ENCODE results near the gene TP53.

DNA sequence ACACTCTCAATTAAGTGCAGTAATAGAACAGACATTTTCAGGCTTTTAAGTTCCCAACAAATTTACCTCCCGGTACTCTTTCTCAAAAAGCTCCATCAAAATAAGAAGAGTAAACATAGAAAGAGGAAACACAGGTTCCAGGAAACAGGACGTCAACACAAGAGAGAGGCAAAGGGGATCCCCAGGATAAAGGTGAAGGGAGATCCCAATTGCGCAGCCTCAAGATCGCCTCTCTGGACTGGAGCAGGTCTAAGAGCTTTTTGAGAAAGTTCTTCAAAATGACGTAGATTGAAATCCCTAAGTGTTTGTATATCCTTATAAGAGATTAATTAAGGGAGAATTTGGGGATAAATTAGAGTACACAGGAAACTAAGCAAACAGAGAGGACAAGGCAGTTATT is 68.7 kb downstream of the TP53 start:
- TF ChIP-seq, protein P1, sequence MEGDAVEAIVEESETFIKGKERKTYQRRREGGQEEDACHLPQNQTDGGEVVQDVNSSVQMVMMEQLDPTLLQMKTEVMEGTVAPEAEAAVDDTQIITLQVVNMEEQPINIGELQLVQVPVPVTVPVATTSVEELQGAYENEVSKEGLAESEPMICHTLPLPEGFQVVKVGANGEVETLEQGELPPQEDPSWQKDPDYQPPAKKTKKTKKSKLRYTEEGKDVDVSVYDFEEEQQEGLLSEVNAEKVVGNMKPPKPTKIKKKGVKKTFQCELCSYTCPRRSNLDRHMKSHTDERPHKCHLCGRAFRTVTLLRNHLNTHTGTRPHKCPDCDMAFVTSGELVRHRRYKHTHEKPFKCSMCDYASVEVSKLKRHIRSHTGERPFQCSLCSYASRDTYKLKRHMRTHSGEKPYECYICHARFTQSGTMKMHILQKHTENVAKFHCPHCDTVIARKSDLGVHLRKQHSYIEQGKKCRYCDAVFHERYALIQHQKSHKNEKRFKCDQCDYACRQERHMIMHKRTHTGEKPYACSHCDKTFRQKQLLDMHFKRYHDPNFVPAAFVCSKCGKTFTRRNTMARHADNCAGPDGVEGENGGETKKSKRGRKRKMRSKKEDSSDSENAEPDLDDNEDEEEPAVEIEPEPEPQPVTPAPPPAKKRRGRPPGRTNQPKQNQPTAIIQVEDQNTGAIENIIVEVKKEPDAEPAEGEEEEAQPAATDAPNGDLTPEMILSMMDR (IDR thresholded peaks at IDR 0.05), result no peak
- no peak for TF ChIP-seq ZFX (IDR thresholded peaks at IDR 0.05; ENCODE audit: borderline replicate concordance)

All from 22Rv1 (cell line).